Immature natural killer cell (primary cell): ENCODE measurements around the gene NRROS. TPM values are rescaled to one million over a fixed set of nuclear protein-coding genes. Genes with fewer than 3 reads are reported as not detected.
A peak's percentile ranks its signal among the peaks of the same experiment; 100 is the strongest.

Experiments used
- DNase-seq, 3 donors: peaks; one replicate each; pipeline ENCODE4 v3.0.0; 2022; ENCODE audit warnings: mixed read lengths in 1 of 3
- H3K27ac Mint-ChIP-seq, 6 donors: one replicate each; pipeline ENCODE4 v1.8.0; 2020; ENCODE audit warnings: mixed read lengths in 6 of 6, mild to moderate bottlenecking in 5 of 6, inconsistent platforms in 4 of 6, moderate library complexity in 3 of 6
- H3K27me3 Mint-ChIP-seq, 3 donors: one replicate each; pipeline ENCODE4 v1.8.0; 2020 to 2021; ENCODE audit warnings: low read depth in 3 of 3, mild to moderate bottlenecking in 3 of 3, mixed read lengths in 3 of 3, moderate library complexity in 3 of 3, inconsistent platforms in 1 of 3
- H3K36me3 Mint-ChIP-seq, 3 donors: one replicate each; pipeline ENCODE4 v1.8.0; 2020; ENCODE audit warnings: mixed read lengths in 3 of 3, inconsistent platforms in 2 of 3, mild to moderate bottlenecking in 2 of 3
- H3K4me1 Mint-ChIP-seq, 2 donors: one replicate each; pipeline ENCODE4 v1.8.0; 2020; ENCODE audit warnings: inconsistent platforms in 2 of 2, mild to moderate bottlenecking in 2 of 2, mixed read lengths in 2 of 2, moderate library complexity in 1 of 2
- H3K4me3 Mint-ChIP-seq, 5 donors: one replicate each; pipeline ENCODE4 v1.8.0; 2020; ENCODE audit warnings: mild to moderate bottlenecking in 5 of 5, mixed read lengths in 5 of 5, inconsistent platforms in 3 of 5, moderate library complexity in 3 of 5
- H3K9me3 Mint-ChIP-seq, 6 donors: one replicate each; pipeline ENCODE4 v1.8.0; 2020; ENCODE audit warnings: mild to moderate bottlenecking in 6 of 6, mixed read lengths in 6 of 6, inconsistent platforms in 4 of 6, moderate library complexity in 3 of 6
- polyA plus RNA-seq, 3 donors: library from polyadenylated mRNA; unstranded; fragments of 300-500 nt; fragmentation: Illumina TruSeq; gene quantifications; one replicate each; pipeline ENCODE4 v1.2.3, GENCODE V29; 2021

Gene NRROS
- polyA plus RNA-seq, 3 donors from 2014 or later: 6.3 to 14.1 (median 8.0) TPM

GRCh38 chr3:196645096-196645495 lies 5.6 kb downstream of the NRROS start:
- Mint-ChIP-seq H3K27ac (peak overlapping the region; percentile 88 to 100 (median 98)), H3K36me3 (peaks cover 9 to 33% (median 9%) of the 10 kb centered on the region in 3 donors), H3K4me3 (peak overlapping the region; percentile 86 to 98 (median 91)), H3K27me3 (peaks cover 9 to 14% (median 10%) of the 10 kb centered on the region in 3 donors), H3K9me3 (no peaks in the 10 kb centered on the region), H3K4me1 (peaks cover 94 to 95% of the 10 kb centered on the region in 2 donors)
- peak; percentile 46 to 48 (median 46) for DNase-seq

GRCh38 chr3:196645897-196646665 lies 6.6 kb downstream of the NRROS start:
- Mint-ChIP-seq H3K4me3 (peak overlapping the region; percentile 86 to 98 (median 91)), H3K36me3 (peaks cover 11 to 39% (median 12%) of the 10 kb centered on the region in 3 donors), H3K27ac (peak overlapping the region; percentile 88 to 100 (median 98)), H3K9me3 (no peaks in the 10 kb centered on the region), H3K27me3 (peaks cover 7 to 11% (median 10%) of the 10 kb centered on the region in 3 donors), H3K4me1 (peaks cover 94 to 95% of the 10 kb centered on the region in 2 donors)
- peak; percentile 45 to 54 (median 50) for DNase-seq

- Mint-ChIP-seq H3K27ac (peak overlapping the region; percentile 88 to 100 (median 98)), H3K27me3 (peaks cover 7 to 11% (median 8%) of the 10 kb centered on the region in 3 donors), H3K9me3 (no peaks in the 10 kb centered on the region), H3K36me3 (peaks cover 12 to 42% (median 13%) of the 10 kb centered on the region in 3 donors), H3K4me1 (peaks cover 94 to 95% of the 10 kb centered on the region in 2 donors), H3K4me3 (peak overlapping the region; percentile 86 to 98 (median 91))
- DNase-seq: no peak
These were observed 7.2 kb downstream of the NRROS start for GRCh38 chr3:196646666-196647216.

- DNase-seq: no peak
- Mint-ChIP-seq H3K4me1 (peaks cover 88 to 90% of the 10 kb centered on the region in 2 donors), H3K9me3 (no peaks in the 10 kb centered on the region), H3K4me3 (peak overlapping the region in 4 of 5 donors; percentile 54 to 62 (median 56)), H3K36me3 (peaks cover 12 to 41% (median 14%) of the 10 kb centered on the region in 3 donors), H3K27ac (peak overlapping the region; percentile 65 to 92 (median 82)), H3K27me3 (peaks cover 0 to 3% (median 2%) of the 10 kb centered on the region in 3 donors)
These were observed 11.3 kb downstream of the NRROS start for GRCh38 chr3:196650740-196651311.

GRCh38 chr3:196651819-196652218 lies 12.3 kb downstream of the NRROS start:
- peaks cover 0 to 2% (median 0%) of the 10 kb centered on the region in 3 donors for H3K27me3 Mint-ChIP-seq
- H3K36me3 Mint-ChIP-seq: peaks cover 16 to 43% (median 18%) of the 10 kb centered on the region in 3 donors
- DNase-seq: no peak
- no peaks in the 10 kb centered on the region for H3K9me3 Mint-ChIP-seq
- H3K4me1 Mint-ChIP-seq: peaks cover 88 to 90% of the 10 kb centered on the region in 2 donors
- peak overlapping the region; percentile 7 to 62 (median 27) for H3K4me3 Mint-ChIP-seq
- peak overlapping the region; percentile 65 to 92 (median 80) for H3K27ac Mint-ChIP-seq

- Mint-ChIP-seq H3K27me3 (peaks cover 0 to 2% (median 0%) of the 10 kb centered on the region in 3 donors), H3K4me1 (peaks cover 85 to 86% of the 10 kb centered on the region in 2 donors), H3K36me3 (peaks cover 12 to 49% (median 22%) of the 10 kb centered on the region in 3 donors), H3K27ac (peak overlapping the region; percentile 71 to 92 (median 86)), H3K9me3 (no peaks in the 10 kb centered on the region), H3K4me3 (peak overlapping the region; percentile 20 to 78 (median 65))
- DNase-seq: no peak
These were observed 13.7 kb downstream of the NRROS start for GRCh38 chr3:196652961-196653795.

GRCh38 chr3:196654006-196654734 lies 14.7 kb downstream of the NRROS start:
- Mint-ChIP-seq H3K9me3 (no peaks in the 10 kb centered on the region), H3K27ac (peak overlapping the region; percentile 46 to 87 (median 84)), H3K36me3 (peaks cover 12 to 48% (median 18%) of the 10 kb centered on the region in 3 donors), H3K4me3 (peak overlapping the region; percentile 3 to 67 (median 26)), H3K27me3 (peaks cover 0 to 2% (median 0%) of the 10 kb centered on the region in 3 donors), H3K4me1 (peaks cover 80% of the 10 kb centered on the region in 2 donors)
- no peak for DNase-seq

- Mint-ChIP-seq H3K4me3 (no peak overlapping the region), H3K9me3 (no peaks in the 10 kb centered on the region), H3K4me1 (peaks cover 76% of the 10 kb centered on the region in 2 donors), H3K27me3 (peaks cover 0 to 2% (median 0%) of the 10 kb centered on the region in 3 donors), H3K36me3 (peaks cover 12 to 48% (median 18%) of the 10 kb centered on the region in 3 donors), H3K27ac (peak overlapping the region in 4 of 6 donors; percentile 28 to 87 (median 77))
- no peak for DNase-seq
These were observed 15.2 kb downstream of the NRROS start for GRCh38 chr3:196654735-196655090.

GRCh38 chr3:196655496-196655895 lies 16.0 kb downstream of the NRROS start:
- Mint-ChIP-seq H3K27ac (peak overlapping the region; percentile 14 to 78 (median 59)), H3K9me3 (no peaks in the 10 kb centered on the region), H3K4me1 (peaks cover 68 to 69% of the 10 kb centered on the region in 2 donors), H3K27me3 (peaks cover 0 to 2% (median 0%) of the 10 kb centered on the region in 3 donors), H3K4me3 (peak overlapping the region in 2 of 5 donors; percentile 6 to 21), H3K36me3 (peaks cover 12 to 47% (median 18%) of the 10 kb centered on the region in 3 donors)
- no peak for DNase-seq

GRCh38 chr3:196656213-196656612 lies 16.7 kb downstream of the NRROS start:
- no peak for DNase-seq
- Mint-ChIP-seq H3K36me3 (peaks cover 9 to 48% (median 15%) of the 10 kb centered on the region in 3 donors), H3K4me1 (peaks cover 61 to 62% of the 10 kb centered on the region in 2 donors), H3K27ac (peak overlapping the region; percentile 62 to 86 (median 78)), H3K9me3 (no peaks in the 10 kb centered on the region), H3K27me3 (peaks cover 0 to 2% (median 0%) of the 10 kb centered on the region in 3 donors), H3K4me3 (peak overlapping the region in 2 of 5 donors; percentile 21 to 23)

- no peaks in the 10 kb centered on the region for H3K9me3 Mint-ChIP-seq
- no peak overlapping the region for H3K27ac Mint-ChIP-seq
- no peaks in the 10 kb centered on the region for H3K27me3 Mint-ChIP-seq
- DNase-seq: no peak
- no peak overlapping the region for H3K4me3 Mint-ChIP-seq
- peaks cover 12 to 43% (median 14%) of the 10 kb centered on the region in 3 donors for H3K36me3 Mint-ChIP-seq
- H3K4me1 Mint-ChIP-seq: peaks cover 33% of the 10 kb centered on the region in 2 donors
These were observed 20.4 kb downstream of the NRROS start for GRCh38 chr3:196659901-196660351.

- no peak overlapping the region for H3K4me3 Mint-ChIP-seq
- H3K27ac Mint-ChIP-seq: no peak overlapping the region
- peaks cover 31 to 34% of the 10 kb centered on the region in 2 donors for H3K4me1 Mint-ChIP-seq
- no peaks in the 10 kb centered on the region for H3K9me3 Mint-ChIP-seq
- H3K27me3 Mint-ChIP-seq: no peaks in the 10 kb centered on the region
- H3K36me3 Mint-ChIP-seq: peaks cover 11 to 41% (median 12%) of the 10 kb centered on the region in 3 donors
- no peak for DNase-seq
These were observed 21.1 kb downstream of the NRROS start for GRCh38 chr3:196660381-196661166.
